Right atrium auricular region (tissue), 2 donors: Measurements from ENCODE around the gene RDH14. TPM values are rescaled to one million over a fixed set of nuclear protein-coding genes. Genes with fewer than 3 reads are reported as not detected.

ENCODE experiments used
- DNase-seq: peaks from one replicate; pipeline ENCODE4 v3.0.0-alpha.2; 2019; ENCODE audit warnings: low spot score
- H3K27ac ChIP-seq, 2 donors: fragments of 200-600 bp; sonication (generic); 1 replicate in 1 of 2; 2 replicates in 1 of 2; pipeline ENCODE4 v1.5.1; 2016 to 2019
- H3K27me3 ChIP-seq, 2 donors: fragments of 200-600 bp; sonication (generic); one replicate each; pipeline versions ENCODE4 v1.5.1 to v1.6.0; 2017 to 2019
- H3K36me3 ChIP-seq: fragments of 200-600 bp; sonication (generic); one replicate; pipeline ENCODE4 v1.5.1; 2016
- H3K4me1 ChIP-seq, 2 donors: fragments of 200-600 bp; sonication (generic); one replicate each; pipeline versions ENCODE4 v1.5.1 to v1.6.0; 2017 to 2019
- H3K4me3 ChIP-seq, 2 donors: fragments of 200-600 bp; sonication (generic); 1 replicate in 1 of 2; 2 replicates in 1 of 2; pipeline ENCODE4 v1.5.1; 2017 to 2019; ENCODE audit warnings: mild to moderate bottlenecking in 1 of 2, moderate library complexity in 1 of 2
- H3K9me3 ChIP-seq, 2 donors: fragments of 200-600 bp; sonication (generic); one replicate each; pipeline ENCODE4 v1.5.1; 2019
- total RNA-seq, 2 donors: library from RNA; depleted of rRNA; stranded (reverse); fragments of >200 nt; gene quantifications; one replicate each; pipeline ENCODE4 v1.1.0, GENCODE V29; 2016
- TF ChIP-seq, protein P1 (sequence below), 2 donors: fragments of 200-600 bp; sonication (generic); IDR thresholded peaks; one replicate each; pipeline ENCODE4 v1.5.1; 2019; ENCODE audit warnings: antibody characterized with exemption in 2 of 2

The RDH14 gene
- total RNA-seq, 2 donors from 2014 or later, result 45.0 to 67.5 TPM

DNA sequence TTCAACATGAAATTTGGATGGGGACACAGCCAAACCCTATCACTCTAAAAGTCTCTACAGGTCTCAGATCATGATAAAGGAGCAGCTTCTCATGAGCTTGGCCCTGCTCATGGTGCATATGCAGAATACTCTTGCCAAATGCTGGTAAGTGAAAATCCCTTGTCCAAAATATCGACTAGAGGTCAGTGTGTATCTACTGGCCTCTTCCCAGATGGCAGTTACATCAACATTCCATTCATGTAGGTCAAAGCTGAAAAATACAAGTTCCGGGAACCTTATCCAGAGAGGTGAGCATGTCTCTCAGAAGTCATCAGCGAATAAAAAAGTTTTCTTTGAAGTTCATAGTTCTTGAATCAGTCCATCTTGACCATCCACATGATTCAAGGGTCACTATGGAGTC lies 36.5 kb upstream of the RDH14 start:
- no peak overlapping the region for H3K27ac ChIP-seq
- TF ChIP-seq, protein P1, sequence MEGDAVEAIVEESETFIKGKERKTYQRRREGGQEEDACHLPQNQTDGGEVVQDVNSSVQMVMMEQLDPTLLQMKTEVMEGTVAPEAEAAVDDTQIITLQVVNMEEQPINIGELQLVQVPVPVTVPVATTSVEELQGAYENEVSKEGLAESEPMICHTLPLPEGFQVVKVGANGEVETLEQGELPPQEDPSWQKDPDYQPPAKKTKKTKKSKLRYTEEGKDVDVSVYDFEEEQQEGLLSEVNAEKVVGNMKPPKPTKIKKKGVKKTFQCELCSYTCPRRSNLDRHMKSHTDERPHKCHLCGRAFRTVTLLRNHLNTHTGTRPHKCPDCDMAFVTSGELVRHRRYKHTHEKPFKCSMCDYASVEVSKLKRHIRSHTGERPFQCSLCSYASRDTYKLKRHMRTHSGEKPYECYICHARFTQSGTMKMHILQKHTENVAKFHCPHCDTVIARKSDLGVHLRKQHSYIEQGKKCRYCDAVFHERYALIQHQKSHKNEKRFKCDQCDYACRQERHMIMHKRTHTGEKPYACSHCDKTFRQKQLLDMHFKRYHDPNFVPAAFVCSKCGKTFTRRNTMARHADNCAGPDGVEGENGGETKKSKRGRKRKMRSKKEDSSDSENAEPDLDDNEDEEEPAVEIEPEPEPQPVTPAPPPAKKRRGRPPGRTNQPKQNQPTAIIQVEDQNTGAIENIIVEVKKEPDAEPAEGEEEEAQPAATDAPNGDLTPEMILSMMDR (IDR thresholded peaks at IDR 0.05), result no peak
- no peaks in the 10 kb centered on the region for H3K27me3 ChIP-seq
- H3K4me3 ChIP-seq, result no peak overlapping the region
- H3K4me1 ChIP-seq, result peaks cover 0 to 5% of the 10 kb centered on the region in 2 donors
- H3K9me3 ChIP-seq, result no peaks in the 10 kb centered on the region
- DNase-seq, result no peak
- H3K36me3 ChIP-seq, result no peaks in the 10 kb centered on the region

DNA sequence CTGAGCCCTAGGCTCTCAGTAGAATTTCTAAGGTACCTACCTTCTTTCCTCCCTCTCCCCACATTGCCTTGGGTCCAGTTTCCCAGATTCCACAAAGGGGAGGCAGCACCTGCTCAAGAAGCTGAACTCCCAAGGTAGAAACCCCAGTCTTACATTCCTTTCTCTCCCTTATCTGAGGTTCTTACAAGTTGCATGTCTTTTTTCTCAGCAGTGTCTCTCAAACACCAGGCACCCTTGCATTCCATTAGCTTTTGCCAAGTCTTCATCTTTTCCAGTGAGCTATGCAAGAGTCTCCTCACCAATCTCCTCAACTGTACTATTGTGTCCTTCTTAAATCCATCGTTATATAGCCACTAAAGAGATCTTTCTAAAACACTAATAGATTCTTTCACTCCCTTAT lies 33.0 kb upstream of the RDH14 start:
- H3K4me1 ChIP-seq, result no peaks in the 10 kb centered on the region
- TF ChIP-seq, protein P1 (IDR thresholded peaks at IDR 0.05), result no peak

DNA sequence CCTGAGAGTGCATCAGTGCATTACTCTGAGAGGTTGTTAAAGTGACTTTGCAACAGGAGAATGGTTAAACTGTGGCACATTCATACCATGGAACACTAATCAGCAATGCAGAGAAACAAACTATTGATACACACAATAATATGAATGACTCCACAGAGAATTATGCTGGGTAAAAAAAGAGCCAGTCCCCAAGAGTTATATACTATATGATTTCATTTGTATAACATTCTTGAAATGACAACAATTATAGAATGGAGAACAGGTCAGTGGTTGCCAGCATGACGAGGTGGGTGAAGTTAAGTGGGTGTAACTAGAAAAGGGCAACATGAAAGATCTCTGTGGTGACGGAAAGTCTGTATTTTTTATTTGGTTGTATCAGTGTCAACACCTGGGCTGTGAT lies 31.9 kb upstream of the RDH14 start:
- no peak overlapping the region for H3K4me3 ChIP-seq
- H3K27ac ChIP-seq, result no peak overlapping the region
- DNase-seq, result no peak
- TF ChIP-seq, protein P1 (IDR thresholded peaks at IDR 0.05), result no peak
- no peaks in the 10 kb centered on the region for H3K4me1 ChIP-seq
- H3K27me3 ChIP-seq, result no peaks in the 10 kb centered on the region
- no peaks in the 10 kb centered on the region for H3K9me3 ChIP-seq
- H3K36me3 ChIP-seq, result no peaks in the 10 kb centered on the region

More for the DNA sequence above, 33.0 kb upstream of the RDH14 start:
- Histone ChIP-seq H3K27me3 (no peaks in the 10 kb centered on the region), H3K4me3 (no peak overlapping the region), H3K27ac (no peak overlapping the region), H3K9me3 (no peaks in the 10 kb centered on the region), H3K36me3 (no peaks in the 10 kb centered on the region)
- DNase-seq, result no peak

DNA sequence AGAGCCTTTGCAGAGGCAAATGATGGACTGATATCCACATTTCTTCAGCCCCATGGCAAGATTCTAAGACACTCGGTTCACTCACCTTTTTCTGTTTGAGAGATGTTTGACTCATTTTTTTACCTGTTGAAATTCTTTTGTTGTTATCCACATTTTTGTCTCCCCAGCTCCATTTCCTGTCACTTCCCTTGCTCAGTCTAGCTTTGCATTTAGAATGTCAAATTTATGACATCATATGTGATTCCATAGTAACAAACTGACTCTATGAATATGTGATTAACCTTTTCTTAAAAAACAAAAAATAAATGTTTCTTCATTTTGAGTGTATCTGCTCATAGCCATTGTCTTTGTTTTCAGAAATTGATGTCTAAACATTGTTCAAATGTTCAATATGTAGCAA lies 28.9 kb upstream of the RDH14 start, which contains the start of gene NT5C1B:
Gene NT5C1B, minus strand, starts transcription at position 216 of the 400 bp plus-strand sequence. Its CDS starts 101 bp downstream, at position 115.
- H3K36me3 ChIP-seq, result no peaks in the 10 kb centered on the region
- H3K4me3 ChIP-seq, result no peak within 1 kb of the TSS
- no peaks in the 10 kb centered on the region for H3K27me3 ChIP-seq
- no peaks in the 10 kb centered on the region for H3K9me3 ChIP-seq
- no peaks in the 10 kb centered on the region for H3K4me1 ChIP-seq
- no peak within 1 kb of the TSS for H3K27ac ChIP-seq
- TF ChIP-seq, protein P1 (IDR thresholded peaks at IDR 0.05), result no peak
- no peak for DNase-seq

DNA sequence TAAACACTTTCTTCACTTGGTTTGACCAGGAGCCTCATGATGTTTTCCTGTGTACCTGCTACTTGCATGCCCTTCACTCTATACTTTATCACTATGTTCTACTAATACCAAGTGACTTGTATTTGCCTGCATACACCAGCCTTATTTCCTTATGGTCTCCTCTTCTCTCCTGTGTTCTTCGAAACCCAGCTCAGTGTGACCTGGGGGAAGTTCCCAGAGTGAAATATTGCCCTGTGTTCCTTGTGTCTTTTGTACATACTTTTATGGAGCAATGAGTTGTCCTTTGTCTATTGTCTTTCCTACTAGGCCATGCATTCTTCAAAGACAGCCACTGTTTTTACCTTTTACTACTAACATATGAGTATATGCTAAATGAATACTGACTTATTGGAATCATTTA lies 28.3 kb upstream of the RDH14 start:
- H3K4me3 ChIP-seq, result no peak overlapping the region
- no peaks in the 10 kb centered on the region for H3K36me3 ChIP-seq
- H3K27ac ChIP-seq, result no peak overlapping the region
- H3K9me3 ChIP-seq, result no peaks in the 10 kb centered on the region
- TF ChIP-seq, protein P1 (IDR thresholded peaks at IDR 0.05), result no peak
- DNase-seq, result no peak
- no peaks in the 10 kb centered on the region for H3K27me3 ChIP-seq
- H3K4me1 ChIP-seq, result no peaks in the 10 kb centered on the region

DNA sequence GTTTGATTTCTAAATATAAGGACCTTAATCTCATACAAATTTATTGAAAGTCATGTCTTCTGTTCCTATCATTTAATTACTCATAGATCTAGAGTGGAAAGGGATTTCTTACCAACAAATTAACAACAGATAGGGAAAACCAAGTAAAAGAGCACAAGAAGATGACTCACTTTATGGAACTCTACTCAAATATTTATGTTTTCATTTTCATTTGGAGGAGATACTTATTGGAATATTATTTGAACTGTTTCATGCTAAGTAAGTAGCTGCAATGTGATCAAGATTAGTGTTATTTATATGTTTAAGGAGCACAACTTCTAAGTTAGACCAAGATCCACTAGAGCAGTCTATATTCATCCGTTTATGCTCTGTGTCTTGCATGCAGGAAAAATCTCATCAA lies 27.6 kb upstream of the RDH14 start:
- no peaks in the 10 kb centered on the region for H3K9me3 ChIP-seq
- no peaks in the 10 kb centered on the region for H3K4me1 ChIP-seq
- no peak overlapping the region for H3K4me3 ChIP-seq
- DNase-seq, result no peak
- no peaks in the 10 kb centered on the region for H3K36me3 ChIP-seq
- TF ChIP-seq, protein P1 (IDR thresholded peaks at IDR 0.05), result no peak
- H3K27me3 ChIP-seq, result no peaks in the 10 kb centered on the region
- H3K27ac ChIP-seq, result no peak overlapping the region
